ENCODE results near the gene LSM2.

Gene LSM2

GRCh38 chr6:31776989-31777666 lies 29.6 kb downstream of the LSM2 start, which contains the start of gene VWA7:
VWA7 (minus strand) TSS chr6:31777328; CDS start chr6:31776779, 549 bp downstream.
- no peak for DNase-seq (ENCODE audit: low spot score)

DNA sequence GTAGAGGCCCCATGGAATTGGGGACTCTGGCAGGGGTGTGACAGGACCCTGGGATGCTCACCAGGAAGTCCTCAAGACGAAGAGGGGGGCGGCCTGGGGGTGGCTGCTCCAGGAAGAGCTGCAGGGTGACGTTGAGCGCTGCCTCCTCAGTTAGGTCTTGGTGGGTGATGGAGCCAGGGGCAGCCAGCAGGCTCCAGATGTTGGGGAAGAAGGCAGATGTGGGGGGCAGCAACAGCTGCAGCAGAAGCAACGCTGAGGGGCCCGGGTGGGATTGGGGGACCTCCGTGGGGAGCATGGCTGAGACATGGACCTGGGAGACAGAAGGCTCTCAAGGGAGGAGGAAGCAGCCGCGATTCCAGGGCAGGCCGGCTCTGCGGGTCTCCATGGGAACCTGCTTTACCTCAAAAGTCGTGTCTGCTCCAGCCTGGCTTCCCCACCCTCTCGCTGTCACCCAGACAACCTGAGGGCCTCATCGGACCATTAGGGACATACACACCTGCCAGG lies 30.2 kb downstream of the LSM2 start:
- no peak for DNase-seq (ENCODE audit: low spot score)

GRCh38 chr6:31775633-31776484 lies 30.9 kb downstream of the LSM2 start:
- no peak for DNase-seq (ENCODE audit: low spot score)

- no peak for DNase-seq (ENCODE audit: low spot score)
Measured at GRCh38 chr6:31775184-31775583, 31.6 kb downstream of the LSM2 start.

- no peak for DNase-seq (ENCODE audit: low spot score)
Measured at GRCh38 chr6:31771992-31772358, 34.8 kb downstream of the LSM2 start.

DNA sequence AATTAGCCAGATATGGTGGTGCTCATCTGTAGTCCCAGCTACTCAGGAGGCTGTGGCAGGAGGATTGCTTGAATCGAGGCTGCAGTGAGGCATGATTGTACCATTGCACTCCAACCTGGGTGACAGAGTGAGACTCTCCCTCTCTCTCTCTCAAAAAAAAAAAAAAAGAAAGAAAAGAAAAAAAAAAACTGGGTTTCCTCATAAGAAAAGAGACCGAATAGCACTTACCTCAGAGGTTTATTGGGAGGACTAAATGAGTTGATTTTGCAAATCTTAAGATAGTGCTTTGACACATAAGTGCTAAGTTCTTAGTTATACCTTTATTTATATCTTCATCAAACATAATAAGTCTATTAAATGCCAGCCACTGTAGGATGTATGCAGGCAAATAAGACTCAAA lies 35.9 kb downstream of the LSM2 start:
- no peak for DNase-seq (ENCODE audit: low spot score)

DNA sequence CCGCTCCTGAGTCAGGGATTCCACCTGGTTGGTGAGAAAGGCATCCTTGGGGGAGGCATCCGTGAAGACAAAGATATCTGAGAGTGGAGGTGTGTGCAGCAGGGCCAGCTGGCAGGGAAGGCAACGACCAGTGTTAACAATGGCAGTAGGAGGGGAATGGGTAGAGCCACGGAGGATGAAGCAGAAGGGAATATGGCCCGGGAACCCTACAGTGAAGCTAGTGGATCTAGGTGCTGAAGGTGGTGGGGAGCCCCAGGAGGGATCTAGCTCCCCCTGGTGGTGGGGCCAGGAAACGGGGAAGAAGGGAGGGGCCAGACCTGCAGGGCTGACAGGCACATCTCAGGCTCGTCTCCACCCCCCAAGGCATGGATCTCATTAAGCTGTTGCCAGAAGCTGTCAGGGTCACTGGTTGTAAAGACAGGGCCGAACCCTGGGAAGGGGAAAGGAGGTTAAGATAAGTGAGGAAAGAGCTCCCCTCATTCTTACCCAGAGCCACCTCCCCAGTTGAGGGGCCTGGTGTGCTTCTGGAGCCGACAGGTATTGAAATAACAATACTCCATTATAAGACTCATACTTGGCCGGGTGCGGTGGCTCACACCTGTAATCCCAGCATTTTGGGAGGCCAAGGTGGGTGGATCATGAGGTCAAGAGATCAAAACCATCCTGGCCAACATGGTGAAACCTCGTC lies 36.9 kb downstream of the LSM2 start:
- DNase-seq (ENCODE audit: low spot score) = peak; percentile 73

GRCh38 chr6:31768363-31769257 lies 38.2 kb downstream of the LSM2 start:
- no peak for DNase-seq (ENCODE audit: low spot score)

GRCh38 chr6:31767096-31767645 lies 39.6 kb downstream of the LSM2 start:
- no peak for DNase-seq (ENCODE audit: low spot score)

DNA sequence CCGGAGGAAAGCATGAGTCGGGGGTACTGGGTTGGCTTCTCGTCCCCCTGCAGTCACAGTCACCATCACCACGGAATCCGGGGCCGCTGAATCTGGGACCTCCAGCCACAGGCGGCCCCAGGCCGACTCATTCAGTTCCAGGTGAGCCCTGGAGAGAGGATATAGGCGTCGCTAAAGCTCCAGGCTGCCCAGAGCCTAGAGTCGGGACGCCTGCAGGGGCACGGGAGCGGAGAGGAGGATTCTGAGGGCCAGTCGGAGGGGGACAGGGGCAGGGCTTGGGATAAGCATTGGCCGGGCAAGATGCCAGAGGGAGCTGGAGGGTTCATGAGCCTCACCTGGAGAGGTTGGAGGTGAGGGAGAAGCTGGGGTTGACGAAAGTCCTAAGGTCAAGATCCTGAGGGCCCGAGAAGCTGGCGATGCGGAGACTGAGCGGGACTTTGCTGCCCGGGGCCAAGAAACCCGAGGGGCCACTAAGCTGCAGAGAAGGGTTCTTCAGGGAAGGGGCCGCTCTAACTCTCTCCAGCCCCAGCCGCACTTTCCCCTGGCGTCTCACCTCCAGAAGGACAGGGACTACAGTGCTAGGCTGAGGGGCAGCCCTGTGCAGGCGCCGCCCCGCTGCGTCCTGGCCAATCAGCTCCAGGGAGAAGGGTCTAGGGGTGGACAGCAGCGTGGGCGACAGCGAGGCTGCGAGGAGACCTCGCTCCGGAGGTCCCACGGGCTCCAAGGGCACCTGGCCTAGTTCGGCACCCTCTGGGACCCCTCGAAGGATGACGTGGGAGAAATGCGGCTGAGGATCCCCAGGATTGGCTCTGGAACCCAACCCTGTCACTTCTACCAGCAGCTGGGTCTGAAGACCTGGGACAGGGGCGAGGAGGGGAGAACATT lies 40.6 kb downstream of the LSM2 start:
- DNase-seq (ENCODE audit: low spot score) = peak; percentile 66

DNA sequence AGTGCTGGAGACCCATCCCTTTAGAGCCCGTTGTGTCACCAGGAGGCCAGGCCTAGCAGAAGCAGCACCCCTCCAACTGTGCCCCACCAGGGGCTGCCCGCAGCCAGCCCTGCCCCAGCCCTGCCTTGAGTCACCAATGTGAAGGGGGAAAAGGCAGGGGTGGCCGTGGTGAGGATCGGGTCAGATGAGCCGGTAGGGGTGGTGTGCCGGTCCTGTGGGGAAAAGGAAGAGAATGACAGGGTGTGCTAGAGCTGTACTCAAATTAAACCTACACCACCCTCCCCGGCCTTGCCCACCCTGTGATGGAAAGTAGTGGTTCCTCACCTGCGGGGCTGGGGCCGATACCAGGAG lies 41.2 kb downstream of the LSM2 start:
- no peak for DNase-seq (ENCODE audit: low spot score)

DNA sequence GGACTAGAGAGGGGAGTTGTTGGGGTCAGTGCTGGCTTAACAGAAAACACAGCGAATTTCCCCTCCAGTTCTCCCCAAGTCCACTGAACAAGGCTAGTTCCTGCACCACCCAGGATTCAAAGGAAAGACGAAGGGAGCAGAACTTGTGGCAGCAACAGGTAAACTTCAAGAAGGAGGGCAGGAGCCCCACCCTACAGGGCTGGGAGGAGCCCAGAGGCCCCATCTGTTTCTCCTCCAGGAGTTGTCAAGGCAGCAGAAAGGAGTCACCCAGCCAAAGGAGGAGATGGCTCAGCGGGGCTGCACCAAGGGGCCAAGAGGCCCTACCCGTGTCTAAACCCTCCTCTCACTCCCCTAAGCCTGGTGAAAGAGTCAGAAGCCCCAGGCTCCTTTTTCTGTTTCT lies 42.6 kb downstream of the LSM2 start:
- no peak for DNase-seq (ENCODE audit: low spot score)

GRCh38 chr6:31763619-31763940 lies 43.2 kb downstream of the LSM2 start:
- DNase-seq (ENCODE audit: low spot score) = peak; percentile 79

DNA sequence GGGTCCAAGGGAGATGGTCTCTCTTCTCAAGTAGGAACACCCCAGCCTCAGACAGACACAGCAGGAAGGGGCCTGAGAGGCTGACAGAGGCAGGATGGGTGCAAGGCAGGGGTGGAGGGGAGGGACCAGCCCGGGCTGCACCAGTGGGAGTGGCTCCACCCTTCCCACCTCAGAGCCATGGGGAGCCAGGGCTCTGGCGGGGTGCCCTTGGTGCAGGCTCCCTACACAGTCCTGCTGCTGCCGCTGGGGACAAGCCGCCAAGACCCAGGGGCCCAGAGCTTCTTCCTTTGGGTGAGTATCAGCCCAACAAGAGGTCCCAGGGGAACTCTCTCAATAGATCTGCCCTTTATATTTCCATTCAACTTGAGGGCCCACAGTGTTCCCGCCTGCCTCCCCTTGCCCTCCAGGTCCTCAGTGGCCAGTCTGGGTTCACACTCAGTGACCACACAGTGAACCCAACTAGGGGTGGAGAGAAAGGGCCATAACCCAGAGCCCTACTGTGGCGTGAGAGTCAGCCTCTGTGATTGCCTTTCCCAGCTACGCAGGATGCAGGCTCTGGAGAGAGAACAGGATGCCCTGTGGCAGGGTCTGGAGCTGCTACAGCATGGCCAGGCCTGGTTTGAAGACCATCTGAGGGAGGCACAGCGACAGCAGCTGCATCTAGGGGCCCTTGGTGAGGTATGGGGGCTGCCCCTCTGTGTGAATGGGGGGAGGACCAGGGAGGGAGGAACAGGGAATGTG lies 43.7 kb downstream of the LSM2 start:
- no peak for DNase-seq (ENCODE audit: low spot score)

DNA sequence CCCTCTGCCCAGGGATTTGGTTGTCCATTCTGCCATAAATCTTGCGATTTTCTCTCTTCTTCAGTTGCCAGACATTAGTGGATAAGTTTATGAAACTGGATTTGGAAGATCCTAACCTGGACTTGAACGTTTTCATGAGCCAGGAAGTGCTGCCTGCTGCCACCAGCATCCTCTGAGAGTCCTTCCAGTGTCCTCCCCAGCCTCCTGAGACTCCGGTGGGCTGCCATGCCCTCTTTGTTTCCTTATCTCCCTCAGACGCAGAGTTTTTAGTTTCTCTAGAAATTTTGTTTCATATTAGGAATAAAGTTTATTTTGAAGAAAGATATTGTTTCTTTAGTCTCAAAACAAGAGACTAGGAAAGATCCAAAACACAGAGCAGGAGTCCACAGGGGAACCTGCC lies 44.4 kb downstream of the LSM2 start, which contains the start of gene SAPCD1:
Gene SAPCD1 (plus strand): TSS at position 301 of the 400 bp plus-strand sequence. CDS start 399 bp downstream, outside the sequence.
- DNase-seq (ENCODE audit: low spot score) = no peak

DNA sequence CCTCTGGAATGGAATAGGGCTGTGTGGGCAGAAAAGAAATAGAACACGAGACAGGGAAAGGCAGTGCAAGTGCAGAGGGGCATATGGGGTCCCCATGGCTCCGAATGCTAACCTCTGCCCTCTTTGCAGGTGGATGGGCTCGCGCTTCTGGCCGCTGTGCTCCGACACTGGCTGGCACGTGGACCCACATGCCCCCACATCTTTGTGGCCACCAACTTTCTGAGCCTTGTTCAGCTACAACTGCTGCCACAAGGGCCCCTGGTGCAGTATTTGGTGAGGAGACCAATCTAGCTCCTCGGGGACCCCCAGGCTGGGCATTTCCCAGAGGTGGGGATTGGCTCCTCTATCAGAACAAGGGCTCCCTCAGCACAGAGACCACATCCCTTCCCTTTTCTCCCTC lies 45.4 kb downstream of the LSM2 start:
- no peak for DNase-seq (ENCODE audit: low spot score)

DNA sequence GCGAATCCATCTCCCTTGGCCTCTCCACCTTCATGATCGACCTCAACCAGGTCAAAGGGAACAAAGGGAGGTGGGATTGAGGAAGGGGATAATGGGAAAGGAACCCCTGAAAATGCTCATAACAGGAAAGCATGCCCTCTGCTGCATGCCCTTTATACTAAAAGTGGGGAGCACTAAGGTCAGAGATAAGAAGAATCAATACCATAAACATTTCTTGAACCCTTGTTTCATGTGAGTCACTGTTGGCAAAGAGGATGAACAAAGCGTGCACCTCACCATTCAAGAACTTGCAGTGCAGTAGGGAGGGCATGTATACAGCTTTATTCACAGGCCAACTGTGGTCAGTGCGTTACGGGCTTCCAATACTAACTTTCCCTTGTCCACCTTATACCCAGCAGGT lies 46.0 kb downstream of the LSM2 start:
- DNase-seq (ENCODE audit: low spot score) = no peak

- no peak for DNase-seq (ENCODE audit: low spot score)
Measured at GRCh38 chr6:31758281-31758680, 48.5 kb downstream of the LSM2 start.

DNA sequence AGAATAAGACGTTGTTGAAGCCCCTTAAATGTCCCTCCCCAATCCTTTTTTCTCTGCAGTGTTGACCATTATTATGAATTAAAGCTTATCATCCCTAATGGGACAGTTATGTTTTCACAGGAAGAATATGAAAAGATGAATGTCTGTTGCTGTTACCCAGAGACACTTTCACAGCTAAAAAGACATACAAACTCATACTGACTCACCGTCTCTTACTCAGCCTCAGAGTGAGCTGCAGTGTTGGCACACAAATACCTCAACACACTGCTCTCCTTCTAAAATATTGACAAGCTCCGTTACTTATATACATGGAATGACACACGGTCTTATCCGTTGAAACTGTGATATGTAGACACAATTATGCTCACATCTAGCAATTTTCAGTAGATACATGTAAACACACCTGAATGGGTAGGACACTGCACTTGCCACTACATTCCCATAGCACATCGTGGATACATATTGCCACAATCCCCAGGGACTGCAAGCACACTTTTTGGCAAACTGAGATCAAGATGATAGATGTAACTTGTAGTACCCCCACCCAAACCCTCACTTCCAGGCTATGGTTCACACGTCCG lies 53.9 kb downstream of the LSM2 start:
- DNase-seq (ENCODE audit: low spot score) = no peak
